WTC11 (cell line): ENCODE data around the gene GSS. TPM values are rescaled to one million over a fixed set of nuclear protein-coding genes. Genes with fewer than 3 reads are reported as not detected.
A peak's percentile ranks its signal among the peaks of the same experiment; 100 is the strongest.

ENCODE experiments used
- ATAC-seq: fragments of 200-7000 bp; cut with Tn5 transposase; 2 replicates; pipeline ENCODE4 v1.10.0; 2021; ENCODE audit warnings: mild to moderate bottlenecking, moderate library complexity
- CTCF ChIA-PET: fragments of 300-600 bp; sonication (Branson Sonifier 250); formaldehyde crosslinking; loops from one replicate; lab custom pipeline; 2021; ENCODE audit warnings: antibody characterized with exemption; lab: Charles Lee
- POLR2A ChIA-PET: fragments of 350-600 bp; sonication (Branson Sonifier 250); formaldehyde crosslinking; loops from one replicate; lab custom pipeline; 2021; ENCODE audit warnings: antibody characterized with exemption; lab: Charles Lee
- DNase-seq: peaks from one replicate; pipeline ENCODE4 v3.0.0; 2021; ENCODE audit warnings: low spot score
- H3K27ac Mint-ChIP-seq: 2 replicates; pipeline ENCODE4 v1.8.0; 2021; ENCODE audit warnings: mixed read lengths
- H3K27me3 Mint-ChIP-seq: 2 replicates; pipeline ENCODE4 v1.8.0; 2021; ENCODE audit warnings: low read depth, mild to moderate bottlenecking, moderate library complexity, mixed read lengths
- H3K36me3 Mint-ChIP-seq: 2 replicates; pipeline ENCODE4 v1.8.0; 2021; ENCODE audit warnings: mixed read lengths
- H3K4me1 Mint-ChIP-seq: 2 replicates; pipeline ENCODE4 v1.8.0; 2022; ENCODE audit warnings: mixed read lengths
- H3K4me3 Mint-ChIP-seq: 2 replicates; pipeline ENCODE4 v1.8.0; 2021; ENCODE audit warnings: mild to moderate bottlenecking, moderate library complexity, mixed read lengths
- H3K9me3 Mint-ChIP-seq: 2 replicates; pipeline ENCODE4 v1.8.0; 2021; ENCODE audit warnings: mixed read lengths
- ATF3 ChIP-seq: sonication (generic); formaldehyde crosslinking; conservative IDR thresholded peaks from 2 replicates; pipeline ENCODE4 v1.8.1; 2022; ENCODE audit warnings: mild to moderate bottlenecking, missing genetic modification reagents
- CBFB ChIP-seq: sonication (generic); formaldehyde crosslinking; IDR thresholded peaks from 2 replicates; pipeline ENCODE4 v1.8.1; 2022; ENCODE audit warnings: mild to moderate bottlenecking, low read depth, missing genetic modification reagents
- E2F4 ChIP-seq: sonication (generic); formaldehyde crosslinking; IDR thresholded peaks from 2 replicates; pipeline ENCODE4 v1.8.1; 2022; ENCODE audit warnings: low read depth, mild to moderate bottlenecking, moderate library complexity, missing genetic modification reagents, borderline replicate concordance
- ETV6 ChIP-seq: sonication (generic); formaldehyde crosslinking; IDR thresholded peaks from 2 replicates; pipeline ENCODE4 v1.8.1; 2022; ENCODE audit warnings: mild to moderate bottlenecking, missing genetic modification reagents
- JAZF1 ChIP-seq: fragments of 250-450 bp; sonication (Bioruptor Pico); IDR thresholded peaks from 2 replicates; pipeline ENCODE4 v1.9.0; 2021; ENCODE audit warnings: moderate library complexity, mild to moderate bottlenecking, inconsistent platforms
- MYBL2 ChIP-seq: sonication (generic); formaldehyde crosslinking; IDR thresholded peaks from 2 replicates; pipeline ENCODE4 v1.8.1; 2023; ENCODE audit warnings: mild to moderate bottlenecking, moderate library complexity, missing genetic modification reagents
- PRRX2 ChIP-seq: fragments of 250-450 bp; sonication (Bioruptor Pico); IDR thresholded peaks from 2 replicates; pipeline ENCODE4 v1.8.0; 2021; ENCODE audit warnings: mild to moderate bottlenecking
- RORB ChIP-seq: fragments of 250-450 bp; sonication (Bioruptor Pico); IDR thresholded peaks from 2 replicates; pipeline ENCODE4 v1.9.0; 2021; ENCODE audit warnings: mild to moderate bottlenecking
- SMAD3 ChIP-seq: sonication (generic); formaldehyde crosslinking; IDR thresholded peaks from 2 replicates; pipeline ENCODE4 v1.8.0; 2022; ENCODE audit warnings: missing genetic modification reagents, mild to moderate bottlenecking, borderline replicate concordance
- SOX15 ChIP-seq: fragments of 250-450 bp; sonication (Bioruptor Pico); IDR thresholded peaks from 2 replicates; pipeline ENCODE4 v1.9.0; 2021; ENCODE audit warnings: mild to moderate bottlenecking
- SP1 ChIP-seq: sonication (generic); formaldehyde crosslinking; conservative IDR thresholded peaks from 2 replicates; pipeline ENCODE4 v1.8.1; 2022; ENCODE audit warnings: missing genetic modification reagents
- STAT6 ChIP-seq: sonication (generic); formaldehyde crosslinking; conservative IDR thresholded peaks from 2 replicates; pipeline ENCODE4 v1.8.1; 2023; ENCODE audit warnings: mild to moderate bottlenecking, low read depth, missing genetic modification reagents, moderate library complexity
- TEAD1 ChIP-seq: sonication (generic); formaldehyde crosslinking; IDR thresholded peaks from 2 replicates; pipeline ENCODE4 v1.8.0; 2022; ENCODE audit warnings: mild to moderate bottlenecking, missing genetic modification reagents
- USF2 ChIP-seq: sonication (generic); formaldehyde crosslinking; IDR thresholded peaks from 2 replicates; pipeline ENCODE4 v1.8.1; 2023; ENCODE audit warnings: mild to moderate bottlenecking, missing genetic modification reagents, moderate library complexity
- ZNF219 ChIP-seq: sonication (generic); formaldehyde crosslinking; IDR thresholded peaks from 2 replicates; pipeline ENCODE4 v1.8.0; 2023; ENCODE audit warnings: missing genetic modification reagents, mild to moderate bottlenecking, borderline replicate concordance
- ZNF416 ChIP-seq: fragments of 250-450 bp; sonication (Bioruptor Pico); IDR thresholded peaks from 2 replicates; pipeline ENCODE4 v1.9.0; 2021; ENCODE audit warnings: mild to moderate bottlenecking, inconsistent platforms
- total RNA-seq: library from RNA; stranded (reverse); gene quantifications from 3 replicates; pipeline ENCODE4 v1.2.3, GENCODE V29; 2021
- TF ChIP-seq, protein P1 (sequence below): sonication (generic); formaldehyde crosslinking; IDR thresholded peaks from 2 replicates; pipeline ENCODE4 v1.8.1; 2023; ENCODE audit warnings: mild to moderate bottlenecking, missing genetic modification reagents, borderline replicate concordance
- TF ChIP-seq, protein P2 (sequence below): fragments of 250-450 bp; sonication (Bioruptor Pico); IDR thresholded peaks from 2 replicates; pipeline ENCODE4 v1.9.0; 2021; ENCODE audit warnings: mild to moderate bottlenecking, borderline replicate concordance
- TF ChIP-seq, protein P3 (sequence below): sonication (generic); formaldehyde crosslinking; IDR thresholded peaks from 2 replicates; pipeline ENCODE4 v1.8.1; 2022; ENCODE audit warnings: mild to moderate bottlenecking, missing genetic modification reagents, moderate library complexity, borderline replicate concordance

Gene GSS
- total RNA-seq, 1 experiment from 2014 or later = 47.3 TPM

- H3K9me3 Mint-ChIP-seq = no peaks in the 10 kb centered on the region
- TF ChIP-seq SOX15 (CRISPR knock-in tag) (no peak), JAZF1 (CRISPR knock-in tag) (no peak), CBFB (CRISPR knock-in tag) (no peak), ZNF416 (CRISPR knock-in tag) (no peak), RORB (no peak)
- TF ChIP-seq, protein P1, sequence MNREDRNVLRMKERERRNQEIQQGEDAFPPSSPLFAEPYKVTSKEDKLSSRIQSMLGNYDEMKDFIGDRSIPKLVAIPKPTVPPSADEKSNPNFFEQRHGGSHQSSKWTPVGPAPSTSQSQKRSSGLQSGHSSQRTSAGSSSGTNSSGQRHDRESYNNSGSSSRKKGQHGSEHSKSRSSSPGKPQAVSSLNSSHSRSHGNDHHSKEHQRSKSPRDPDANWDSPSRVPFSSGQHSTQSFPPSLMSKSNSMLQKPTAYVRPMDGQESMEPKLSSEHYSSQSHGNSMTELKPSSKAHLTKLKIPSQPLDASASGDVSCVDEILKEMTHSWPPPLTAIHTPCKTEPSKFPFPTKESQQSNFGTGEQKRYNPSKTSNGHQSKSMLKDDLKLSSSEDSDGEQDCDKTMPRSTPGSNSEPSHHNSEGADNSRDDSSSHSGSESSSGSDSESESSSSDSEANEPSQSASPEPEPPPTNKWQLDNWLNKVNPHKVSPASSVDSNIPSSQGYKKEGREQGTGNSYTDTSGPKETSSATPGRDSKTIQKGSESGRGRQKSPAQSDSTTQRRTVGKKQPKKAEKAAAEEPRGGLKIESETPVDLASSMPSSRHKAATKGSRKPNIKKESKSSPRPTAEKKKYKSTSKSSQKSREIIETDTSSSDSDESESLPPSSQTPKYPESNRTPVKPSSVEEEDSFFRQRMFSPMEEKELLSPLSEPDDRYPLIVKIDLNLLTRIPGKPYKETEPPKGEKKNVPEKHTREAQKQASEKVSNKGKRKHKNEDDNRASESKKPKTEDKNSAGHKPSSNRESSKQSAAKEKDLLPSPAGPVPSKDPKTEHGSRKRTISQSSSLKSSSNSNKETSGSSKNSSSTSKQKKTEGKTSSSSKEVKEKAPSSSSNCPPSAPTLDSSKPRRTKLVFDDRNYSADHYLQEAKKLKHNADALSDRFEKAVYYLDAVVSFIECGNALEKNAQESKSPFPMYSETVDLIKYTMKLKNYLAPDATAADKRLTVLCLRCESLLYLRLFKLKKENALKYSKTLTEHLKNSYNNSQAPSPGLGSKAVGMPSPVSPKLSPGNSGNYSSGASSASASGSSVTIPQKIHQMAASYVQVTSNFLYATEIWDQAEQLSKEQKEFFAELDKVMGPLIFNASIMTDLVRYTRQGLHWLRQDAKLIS (CRISPR knock-in tag) = no peak
- DNase-seq = no peak
- POLR2A ChIA-PET = no interaction called here
- ATAC-seq = no peak
- no peak overlapping the region for H3K4me3 Mint-ChIP-seq
- CTCF ChIA-PET = interaction anchor here (1.2 to 2.3 kb wide), 4 partner anchors 46 to 183 kb away, joined by 3 to 9 read pairs (median 4); partner anchors contain the start of genes ACSS2 and GGT7
- H3K27ac Mint-ChIP-seq = no peak overlapping the region; the same call in 1 of the 2 replicates
- H3K36me3 Mint-ChIP-seq = peaks cover 5% of the 10 kb centered on the region; the same call in 1 of the 2 replicates
- H3K27me3 Mint-ChIP-seq = peaks cover 8% of the 10 kb centered on the region; the same call in 1 of the 2 replicates
- H3K4me1 Mint-ChIP-seq = peaks cover 44% of the 10 kb centered on the region
These were observed 2.9 kb downstream of the GSS start for GRCh38 chr20:34952671-34953070.

- Mint-ChIP-seq H3K36me3 (peaks cover 5% of the 10 kb centered on the region; the same call in 1 of the 2 replicates), H3K4me3 (no peak overlapping the region), H3K4me1 (peaks cover 39% of the 10 kb centered on the region), H3K27me3 (peaks cover 8% of the 10 kb centered on the region; the same call in 1 of the 2 replicates), H3K27ac (peak overlapping the region; percentile 41; the same call in 1 of the 2 replicates), H3K9me3 (no peaks in the 10 kb centered on the region)
- DNase-seq (peak; percentile 22), ATAC-seq (no peak)
- CTCF ChIA-PET = interaction anchor here (0.6 to 1.8 kb wide), 7 partner anchors 23 to 182 kb away, joined by 3 to 8 read pairs (median 3); partner anchors contain the start of gene GGT7
- POLR2A ChIA-PET = no interaction called here
- TF ChIP-seq SP1 (CRISPR knock-in tag) (no peak), STAT6 (CRISPR knock-in tag) (no peak), MYBL2 (CRISPR knock-in tag) (no peak), TEAD1 (CRISPR knock-in tag) (no peak), USF2 (CRISPR knock-in tag) (no peak), RORB (no peak), ETV6 (CRISPR knock-in tag) (no peak), E2F4 (CRISPR knock-in tag) (no peak), ZNF219 (CRISPR knock-in tag) (no peak), SMAD3 (CRISPR knock-in tag) (no peak), PRRX2 (CRISPR knock-in tag) (no peak), ATF3 (CRISPR knock-in tag) (no peak)
- TF ChIP-seq, protein P2, sequence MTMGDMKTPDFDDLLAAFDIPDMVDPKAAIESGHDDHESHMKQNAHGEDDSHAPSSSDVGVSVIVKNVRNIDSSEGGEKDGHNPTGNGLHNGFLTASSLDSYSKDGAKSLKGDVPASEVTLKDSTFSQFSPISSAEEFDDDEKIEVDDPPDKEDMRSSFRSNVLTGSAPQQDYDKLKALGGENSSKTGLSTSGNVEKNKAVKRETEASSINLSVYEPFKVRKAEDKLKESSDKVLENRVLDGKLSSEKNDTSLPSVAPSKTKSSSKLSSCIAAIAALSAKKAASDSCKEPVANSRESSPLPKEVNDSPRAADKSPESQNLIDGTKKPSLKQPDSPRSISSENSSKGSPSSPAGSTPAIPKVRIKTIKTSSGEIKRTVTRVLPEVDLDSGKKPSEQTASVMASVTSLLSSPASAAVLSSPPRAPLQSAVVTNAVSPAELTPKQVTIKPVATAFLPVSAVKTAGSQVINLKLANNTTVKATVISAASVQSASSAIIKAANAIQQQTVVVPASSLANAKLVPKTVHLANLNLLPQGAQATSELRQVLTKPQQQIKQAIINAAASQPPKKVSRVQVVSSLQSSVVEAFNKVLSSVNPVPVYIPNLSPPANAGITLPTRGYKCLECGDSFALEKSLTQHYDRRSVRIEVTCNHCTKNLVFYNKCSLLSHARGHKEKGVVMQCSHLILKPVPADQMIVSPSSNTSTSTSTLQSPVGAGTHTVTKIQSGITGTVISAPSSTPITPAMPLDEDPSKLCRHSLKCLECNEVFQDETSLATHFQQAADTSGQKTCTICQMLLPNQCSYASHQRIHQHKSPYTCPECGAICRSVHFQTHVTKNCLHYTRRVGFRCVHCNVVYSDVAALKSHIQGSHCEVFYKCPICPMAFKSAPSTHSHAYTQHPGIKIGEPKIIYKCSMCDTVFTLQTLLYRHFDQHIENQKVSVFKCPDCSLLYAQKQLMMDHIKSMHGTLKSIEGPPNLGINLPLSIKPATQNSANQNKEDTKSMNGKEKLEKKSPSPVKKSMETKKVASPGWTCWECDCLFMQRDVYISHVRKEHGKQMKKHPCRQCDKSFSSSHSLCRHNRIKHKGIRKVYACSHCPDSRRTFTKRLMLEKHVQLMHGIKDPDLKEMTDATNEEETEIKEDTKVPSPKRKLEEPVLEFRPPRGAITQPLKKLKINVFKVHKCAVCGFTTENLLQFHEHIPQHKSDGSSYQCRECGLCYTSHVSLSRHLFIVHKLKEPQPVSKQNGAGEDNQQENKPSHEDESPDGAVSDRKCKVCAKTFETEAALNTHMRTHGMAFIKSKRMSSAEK (CRISPR knock-in tag) = no peak
- TF ChIP-seq, protein P3, sequence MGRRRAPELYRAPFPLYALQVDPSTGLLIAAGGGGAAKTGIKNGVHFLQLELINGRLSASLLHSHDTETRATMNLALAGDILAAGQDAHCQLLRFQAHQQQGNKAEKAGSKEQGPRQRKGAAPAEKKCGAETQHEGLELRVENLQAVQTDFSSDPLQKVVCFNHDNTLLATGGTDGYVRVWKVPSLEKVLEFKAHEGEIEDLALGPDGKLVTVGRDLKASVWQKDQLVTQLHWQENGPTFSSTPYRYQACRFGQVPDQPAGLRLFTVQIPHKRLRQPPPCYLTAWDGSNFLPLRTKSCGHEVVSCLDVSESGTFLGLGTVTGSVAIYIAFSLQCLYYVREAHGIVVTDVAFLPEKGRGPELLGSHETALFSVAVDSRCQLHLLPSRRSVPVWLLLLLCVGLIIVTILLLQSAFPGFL (CRISPR knock-in tag) = no peak
These were observed 4.0 kb downstream of the GSS start for GRCh38 chr20:34951652-34952051.
